Measurements from ENCODE around the gene ESRRG.
"Not testable (repeated sequence)": the region's sequence is repeated elsewhere in the genome, so short reads cannot be mapped to it uniquely, and the experiment has no call there.

The ESRRG gene

DNA sequence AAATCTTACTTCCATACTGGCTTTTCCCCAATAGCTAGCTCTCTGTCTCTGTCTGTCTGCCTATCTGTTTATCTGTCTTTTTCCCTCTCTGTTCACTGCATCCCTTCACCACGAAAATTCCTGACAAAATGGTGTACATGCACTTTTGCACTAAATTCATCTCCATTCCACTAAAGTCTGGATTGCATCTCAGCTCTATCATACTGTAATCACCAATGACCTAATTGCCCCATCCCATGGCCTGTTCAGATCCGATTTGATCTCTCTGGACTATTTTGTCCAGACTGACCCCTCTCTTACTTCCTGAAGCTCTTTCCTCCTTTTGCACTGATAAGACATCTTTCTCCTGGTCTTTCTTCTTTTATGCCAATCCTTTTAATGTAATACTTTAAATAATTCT, 187.5 kb downstream of the ESRRG start:
- TF ChIP-seq, protein P1, sequence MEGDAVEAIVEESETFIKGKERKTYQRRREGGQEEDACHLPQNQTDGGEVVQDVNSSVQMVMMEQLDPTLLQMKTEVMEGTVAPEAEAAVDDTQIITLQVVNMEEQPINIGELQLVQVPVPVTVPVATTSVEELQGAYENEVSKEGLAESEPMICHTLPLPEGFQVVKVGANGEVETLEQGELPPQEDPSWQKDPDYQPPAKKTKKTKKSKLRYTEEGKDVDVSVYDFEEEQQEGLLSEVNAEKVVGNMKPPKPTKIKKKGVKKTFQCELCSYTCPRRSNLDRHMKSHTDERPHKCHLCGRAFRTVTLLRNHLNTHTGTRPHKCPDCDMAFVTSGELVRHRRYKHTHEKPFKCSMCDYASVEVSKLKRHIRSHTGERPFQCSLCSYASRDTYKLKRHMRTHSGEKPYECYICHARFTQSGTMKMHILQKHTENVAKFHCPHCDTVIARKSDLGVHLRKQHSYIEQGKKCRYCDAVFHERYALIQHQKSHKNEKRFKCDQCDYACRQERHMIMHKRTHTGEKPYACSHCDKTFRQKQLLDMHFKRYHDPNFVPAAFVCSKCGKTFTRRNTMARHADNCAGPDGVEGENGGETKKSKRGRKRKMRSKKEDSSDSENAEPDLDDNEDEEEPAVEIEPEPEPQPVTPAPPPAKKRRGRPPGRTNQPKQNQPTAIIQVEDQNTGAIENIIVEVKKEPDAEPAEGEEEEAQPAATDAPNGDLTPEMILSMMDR (IDR thresholded peaks at IDR 0.05): no peak
- H3K27ac ChIP-seq: no peak overlapping the region
- H3K4me3 ChIP-seq: no peak overlapping the region
- DNase-seq (ENCODE audit: low spot score): no peak

DNA sequence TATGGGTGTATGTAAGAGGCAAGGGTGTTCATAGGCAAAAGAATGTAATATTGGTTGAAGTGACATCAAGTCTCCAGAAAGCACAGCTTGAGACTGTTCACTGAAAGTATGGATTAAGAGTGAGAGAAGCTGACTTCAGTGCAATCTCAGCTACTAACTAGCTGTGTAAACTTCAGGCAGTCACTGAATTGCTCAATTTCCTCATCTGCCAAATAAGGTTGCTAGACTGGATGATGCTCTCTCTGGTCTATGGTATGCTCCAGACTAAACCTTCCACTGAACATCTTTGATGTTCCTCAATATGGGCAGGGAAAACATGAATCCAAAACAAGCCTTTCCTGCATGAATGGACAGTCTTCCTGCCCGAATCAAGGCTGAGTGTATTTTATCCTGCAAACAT, 188.2 kb downstream of the ESRRG start:
- no peak for DNase-seq (ENCODE audit: low spot score)
- no peak overlapping the region for H3K27ac ChIP-seq
- no peak overlapping the region for H3K4me3 ChIP-seq
- TF ChIP-seq, protein P1 (IDR thresholded peaks at IDR 0.05): no peak

DNA sequence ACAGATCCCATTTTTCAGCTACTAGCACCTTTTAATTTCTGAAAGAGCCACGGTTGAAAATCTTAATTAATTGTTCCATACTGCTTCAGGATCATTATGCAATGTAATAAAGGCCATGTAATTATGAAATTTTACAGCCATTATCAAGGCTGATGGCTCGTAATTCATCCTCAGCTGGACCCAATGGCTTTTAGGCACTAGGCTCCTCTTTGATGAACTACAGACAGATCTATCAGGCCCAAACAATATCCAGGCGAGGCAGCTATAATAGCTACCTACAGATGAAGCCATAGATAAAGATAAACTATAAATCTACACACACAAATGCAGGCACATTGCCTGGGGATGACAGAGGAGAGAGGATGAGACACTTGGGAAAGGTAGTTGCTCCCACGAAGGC, 189.5 kb downstream of the ESRRG start:
- no peak overlapping the region for H3K4me3 ChIP-seq
- TF ChIP-seq, protein P1 (IDR thresholded peaks at IDR 0.05): no peak
- no peak for DNase-seq (ENCODE audit: low spot score)
- H3K27ac ChIP-seq: no peak overlapping the region

DNA sequence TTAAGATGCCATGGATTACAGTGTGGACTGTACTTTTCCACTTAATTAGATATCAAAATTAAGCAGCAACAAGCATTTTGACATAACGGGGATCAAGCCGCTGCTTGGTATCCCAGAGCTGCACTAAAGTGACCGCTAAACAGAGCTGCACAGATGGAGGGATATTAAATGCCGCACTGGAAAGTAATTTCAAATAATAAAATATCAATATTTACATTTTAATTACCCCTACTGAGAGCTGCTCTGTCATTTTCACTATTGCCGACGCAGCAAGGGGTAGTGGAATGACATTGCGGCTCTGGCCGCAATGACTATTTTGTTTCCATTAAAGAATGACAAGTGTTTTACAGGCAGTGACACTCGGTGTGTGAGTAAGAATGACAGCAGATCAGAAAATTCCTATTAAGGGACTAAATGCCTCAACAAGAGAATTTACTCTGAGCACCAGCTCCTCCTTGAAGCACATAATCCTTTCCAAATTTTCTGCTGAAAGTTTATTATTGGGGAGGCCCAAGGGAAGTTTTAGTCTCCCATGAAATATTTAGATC, 190.9 kb downstream of the ESRRG start:
- TF ChIP-seq, protein P1 (IDR thresholded peaks at IDR 0.05): no peak
- no peak overlapping the region for H3K27ac ChIP-seq
- no peak overlapping the region for H3K4me3 ChIP-seq
- DNase-seq (ENCODE audit: low spot score): no peak

DNA sequence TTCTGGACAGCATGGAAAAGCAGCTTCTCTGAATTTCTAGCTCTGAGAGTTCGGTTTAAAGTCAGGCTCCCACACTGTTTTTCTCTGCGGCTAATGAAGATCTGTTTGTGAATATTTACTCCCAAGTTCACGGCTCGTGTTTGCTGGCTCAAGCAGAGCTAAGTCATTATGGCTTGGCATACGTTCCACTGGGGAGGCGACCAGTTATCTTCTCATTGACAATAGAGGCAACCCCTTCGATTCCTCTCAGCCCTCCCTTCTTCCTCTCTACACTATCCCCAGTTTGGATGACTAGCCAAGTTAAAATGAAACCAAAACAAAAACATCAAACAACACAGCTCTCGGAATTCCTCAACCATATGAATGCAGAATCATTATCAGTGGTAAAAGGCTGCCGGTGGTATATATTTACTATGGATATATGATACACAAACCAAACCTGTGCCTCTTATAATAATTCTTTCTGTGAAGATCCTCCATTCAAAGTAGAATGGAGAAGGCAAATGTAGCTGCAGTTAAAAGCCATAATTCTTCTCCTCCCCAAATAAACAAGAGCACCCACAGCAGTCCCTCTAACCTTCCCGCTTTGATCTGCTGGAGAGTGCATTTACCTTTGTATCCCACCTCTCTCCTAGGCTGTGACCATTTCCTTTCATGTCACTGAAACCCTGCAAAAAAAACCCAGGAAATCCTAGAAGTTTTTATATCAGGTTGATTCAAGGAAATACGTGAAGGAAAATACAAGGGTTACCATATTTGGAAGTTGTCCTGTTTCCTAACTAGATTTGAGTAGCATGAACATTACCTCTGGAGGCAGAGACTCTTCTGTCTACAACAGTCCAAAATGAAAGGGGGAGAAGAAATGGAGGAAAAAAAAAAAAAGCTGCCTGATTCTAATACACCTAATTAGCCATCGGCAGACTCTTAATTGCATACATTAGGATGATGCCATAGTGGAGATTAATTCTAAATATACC, 191.7 kb downstream of the ESRRG start:
- Histone ChIP-seq H3K4me3 (peak overlapping the region; percentile 66), H3K27ac (no peak overlapping the region)
- TF ChIP-seq, protein P1 (IDR thresholded peaks at IDR 0.05): no peak
- no peak for DNase-seq (ENCODE audit: low spot score)

DNA sequence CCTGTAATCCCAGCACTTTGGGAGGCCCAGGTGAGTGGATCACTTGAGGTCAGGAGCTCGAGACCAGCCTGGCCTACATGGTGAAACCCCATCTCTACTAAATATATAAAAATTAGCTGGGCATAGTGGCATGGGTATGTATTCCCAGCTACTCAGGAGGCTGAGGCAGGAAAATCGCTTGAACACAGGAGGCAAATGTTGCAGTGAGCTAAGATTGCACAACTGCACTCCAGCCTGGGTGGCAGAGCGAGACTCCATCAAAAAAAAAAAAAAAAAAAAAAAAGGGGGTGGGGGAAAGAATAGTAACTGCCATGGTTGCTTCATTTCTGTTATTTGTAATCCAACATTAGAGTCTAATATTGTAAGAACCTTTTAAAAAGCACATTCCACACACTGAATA, 193.4 kb downstream of the ESRRG start:
- not testable (repeated sequence) for DNase-seq (ENCODE audit: low spot score); H3K27ac ChIP-seq; H3K4me3 ChIP-seq

DNA sequence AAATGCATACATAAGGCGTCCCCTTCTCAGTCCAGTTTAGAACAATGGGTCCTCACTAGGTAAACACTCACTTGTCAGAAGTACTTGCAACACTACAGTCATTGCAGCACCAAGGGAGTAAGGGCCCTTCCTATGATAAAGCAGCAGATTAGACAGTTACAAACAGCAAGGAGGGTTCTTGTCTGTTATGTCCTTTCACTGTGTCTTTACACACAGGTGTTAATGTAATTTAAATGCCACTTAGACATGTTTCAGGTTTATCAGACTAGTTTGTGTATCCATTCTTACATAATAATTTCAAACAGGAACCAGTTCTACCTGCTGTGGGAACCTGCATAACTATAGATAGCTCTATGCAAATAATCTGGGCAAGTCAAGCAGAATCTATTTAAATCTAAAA, 194.4 kb downstream of the ESRRG start:
- no peak for DNase-seq (ENCODE audit: low spot score)
- H3K27ac ChIP-seq: no peak overlapping the region
- no peak overlapping the region for H3K4me3 ChIP-seq
- TF ChIP-seq, protein P1 (IDR thresholded peaks at IDR 0.05): no peak
